Measurements from ENCODE around the gene SULF2.

Gene SULF2

DNA sequence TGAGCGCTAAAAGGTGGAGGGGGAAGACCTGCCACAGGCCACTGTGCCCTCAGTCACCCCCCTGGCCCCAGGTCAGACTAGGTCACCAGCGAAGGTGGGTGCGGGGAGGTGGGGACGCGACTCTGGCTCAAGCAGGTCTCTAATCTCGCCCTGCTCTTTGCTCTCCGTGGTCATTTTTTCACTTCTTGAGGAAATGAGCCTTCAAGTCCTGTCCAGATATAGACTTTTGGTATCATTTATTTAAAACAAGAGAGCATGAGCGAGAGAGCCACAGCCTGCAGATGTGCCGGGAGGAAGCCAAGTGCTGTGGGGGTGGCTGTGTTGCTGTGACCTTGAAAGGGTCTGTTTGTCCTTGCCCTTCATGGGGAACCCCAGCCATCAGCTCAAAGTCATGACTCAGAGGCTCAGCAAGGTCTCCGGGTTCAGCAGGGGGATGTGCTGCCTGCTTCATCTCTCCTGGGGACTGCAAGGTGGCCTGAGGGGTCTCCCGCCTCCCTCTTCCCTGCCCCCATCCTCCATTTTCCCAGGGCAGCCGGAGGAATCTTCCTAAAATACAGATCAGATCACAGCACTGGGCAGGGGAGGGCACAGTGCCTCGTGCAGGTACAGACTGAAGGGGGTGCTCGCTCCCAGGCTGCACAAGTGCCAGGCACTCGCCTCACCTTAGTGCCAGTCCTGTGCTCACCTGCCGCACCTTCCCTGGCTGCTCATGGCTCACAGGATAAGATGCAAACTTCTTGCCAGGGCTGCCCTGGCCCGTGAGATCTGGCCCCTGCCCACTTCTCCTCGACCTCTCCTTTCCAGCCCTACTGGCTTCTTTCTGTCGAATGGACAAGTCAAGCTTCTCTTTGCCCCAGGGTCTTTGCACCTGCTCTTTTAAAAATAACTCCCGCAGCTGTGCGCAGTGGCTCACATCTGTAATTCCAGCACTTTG lies 26.5 kb downstream of the SULF2 start:
- DNase-seq = no peak

- DNase-seq = no peak
Observed at GRCh38 chr20:47757145-47758035, 27.9 kb downstream of the SULF2 start.

GRCh38 chr20:47754946-47755652 lies 30.2 kb downstream of the SULF2 start:
- no peak for DNase-seq

DNA sequence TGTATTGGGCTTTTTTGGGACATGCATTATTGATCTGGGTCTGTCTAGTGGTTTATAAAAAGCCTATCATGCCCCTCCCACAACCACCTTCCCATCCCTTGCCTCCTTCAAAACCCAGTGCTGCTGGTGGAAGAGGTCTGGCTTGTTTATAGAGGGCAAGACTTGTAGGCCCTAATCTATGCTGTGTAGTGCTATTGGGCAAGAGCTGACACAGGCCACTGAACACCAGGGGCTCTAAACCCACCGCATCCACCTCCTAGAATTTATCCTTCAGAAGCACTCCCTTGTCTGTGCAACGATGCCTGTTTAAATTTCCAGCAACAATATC lies 30.9 kb downstream of the SULF2 start:
- DNase-seq = no peak

DNA sequence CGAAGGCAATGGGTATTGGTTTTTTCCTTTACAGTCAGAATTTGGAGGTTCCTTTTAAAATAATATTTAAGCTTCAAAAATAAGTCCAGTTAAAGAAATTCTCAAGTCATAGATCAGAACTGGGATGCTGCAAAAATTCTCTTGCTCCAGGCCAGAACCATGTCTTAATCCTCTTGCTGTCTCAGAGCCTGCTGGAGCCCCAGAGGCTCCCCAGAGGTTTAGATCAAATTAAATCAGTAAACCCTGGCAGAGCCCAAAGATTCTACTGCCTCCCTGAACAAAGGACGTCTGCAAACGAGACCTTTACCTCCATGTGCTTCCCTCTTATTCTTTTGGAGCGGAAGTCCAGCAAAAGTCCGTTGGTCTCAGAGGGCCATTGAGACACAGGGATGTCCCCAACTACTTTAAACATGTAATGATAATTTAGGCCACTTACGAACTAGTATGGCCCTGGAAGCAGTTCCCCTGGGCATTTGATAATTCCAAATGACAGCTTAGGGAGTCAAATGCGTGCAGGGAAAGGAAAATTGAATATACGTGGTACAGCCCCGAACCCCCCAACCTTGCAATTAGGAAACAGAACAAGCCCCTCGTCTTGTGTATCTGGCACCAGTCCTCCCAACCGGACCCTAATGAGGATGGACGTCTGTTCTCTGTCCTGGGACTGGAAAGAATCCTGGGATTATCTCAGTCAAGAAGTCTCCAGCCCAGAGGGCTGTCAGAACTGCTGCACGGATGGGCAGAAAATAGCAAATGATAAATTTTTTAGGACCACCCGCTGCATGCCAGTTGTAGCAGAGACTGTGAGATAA lies 31.5 kb downstream of the SULF2 start:
- DNase-seq = no peak

DNA sequence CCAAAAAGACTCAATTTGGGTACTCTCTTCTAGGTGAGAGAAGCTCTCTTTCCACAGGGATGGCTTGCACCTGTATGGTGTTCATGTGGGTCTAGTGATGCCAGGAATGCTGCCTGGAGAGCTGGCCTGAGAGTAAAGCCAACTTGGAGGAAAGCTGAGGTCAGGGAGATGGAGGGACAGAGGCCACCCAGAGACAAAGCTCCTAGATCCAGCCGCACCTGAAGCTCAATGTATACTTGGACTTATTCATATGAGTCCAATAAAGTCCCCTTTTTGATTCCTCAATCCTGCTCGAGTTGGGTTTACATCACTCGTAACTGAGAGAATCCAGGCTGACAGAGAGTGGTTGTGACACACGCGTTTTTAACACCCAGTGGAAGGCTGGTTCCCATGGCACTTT lies 33.8 kb downstream of the SULF2 start:
- DNase-seq = no peak

- DNase-seq = no peak
Observed at GRCh38 chr20:47749339-47749738, 35.9 kb downstream of the SULF2 start.

- peak; percentile 12 for DNase-seq
Observed at GRCh38 chr20:47748823-47749222, 36.5 kb downstream of the SULF2 start.

GRCh38 chr20:47748069-47748468 lies 37.2 kb downstream of the SULF2 start:
- DNase-seq = no peak

DNA sequence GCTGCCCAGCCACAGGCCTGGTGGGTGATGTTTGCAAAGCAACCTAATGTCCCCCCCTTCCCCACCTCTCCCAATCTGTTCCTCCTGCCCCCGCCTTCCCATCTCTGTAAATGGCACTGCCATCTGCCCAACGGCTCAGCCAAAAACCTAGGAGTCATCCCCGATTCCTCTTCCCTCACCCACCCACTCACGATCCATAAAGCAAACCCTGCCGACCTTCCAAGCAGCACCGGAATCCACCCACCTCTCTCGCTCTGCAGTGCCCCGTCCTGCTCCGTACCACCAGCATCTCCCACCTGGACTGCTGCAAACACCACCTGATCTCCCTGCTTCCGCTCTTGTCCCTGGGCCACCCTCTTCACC lies 37.6 kb downstream of the SULF2 start:
- no peak for DNase-seq

- no peak for DNase-seq
Observed at GRCh38 chr20:47744803-47745202, 40.5 kb downstream of the SULF2 start.

- DNase-seq = no peak
Observed at GRCh38 chr20:47743671-47744070, 41.6 kb downstream of the SULF2 start.

DNA sequence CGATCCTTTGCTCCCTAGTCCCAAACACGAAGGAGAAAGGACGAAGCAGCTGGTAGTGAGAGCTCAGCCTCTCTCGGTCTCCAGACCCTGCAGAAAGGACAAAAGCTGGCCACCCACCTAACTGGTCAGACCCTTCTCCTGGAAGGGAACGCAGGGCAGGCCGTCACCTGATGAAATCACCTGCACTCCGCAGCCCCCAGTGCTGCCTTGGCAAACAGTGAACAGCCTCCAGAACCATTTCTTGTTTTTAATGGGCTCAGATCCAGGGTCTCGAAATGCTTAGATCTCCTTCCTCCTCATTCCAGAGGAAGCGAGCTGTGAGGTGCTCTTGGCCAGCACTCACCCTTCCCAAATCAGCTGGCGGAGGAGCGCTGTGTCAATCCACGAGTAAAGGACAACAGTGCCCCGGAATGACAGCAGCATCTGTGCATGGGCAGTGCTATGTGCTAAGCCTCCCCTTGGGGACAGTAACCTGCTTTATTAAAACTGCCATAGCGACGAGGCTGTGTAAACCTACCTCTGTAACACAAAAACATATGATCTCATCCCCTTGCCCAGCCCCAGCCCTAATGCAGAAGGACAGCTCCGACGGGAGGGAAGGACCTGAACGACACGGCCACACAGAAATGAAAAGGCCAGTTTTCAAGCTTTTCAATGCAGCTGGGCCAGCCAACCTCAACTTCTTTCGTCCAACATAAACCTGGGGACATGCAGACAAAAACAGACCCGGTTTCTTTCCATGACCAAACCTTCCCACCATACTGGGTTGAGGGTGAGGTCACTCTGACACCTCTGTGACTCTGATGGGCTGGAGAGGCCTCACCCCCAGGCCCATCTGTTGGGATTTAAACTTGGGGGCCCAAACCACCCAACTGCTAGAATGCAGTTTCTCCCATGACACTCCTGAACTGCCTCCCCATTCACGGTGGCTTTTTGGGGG lies 43.3 kb downstream of the SULF2 start:
- peak; percentile 15 for DNase-seq

- DNase-seq = no peak
Observed at GRCh38 chr20:47740862-47741184, 44.5 kb downstream of the SULF2 start.

DNA sequence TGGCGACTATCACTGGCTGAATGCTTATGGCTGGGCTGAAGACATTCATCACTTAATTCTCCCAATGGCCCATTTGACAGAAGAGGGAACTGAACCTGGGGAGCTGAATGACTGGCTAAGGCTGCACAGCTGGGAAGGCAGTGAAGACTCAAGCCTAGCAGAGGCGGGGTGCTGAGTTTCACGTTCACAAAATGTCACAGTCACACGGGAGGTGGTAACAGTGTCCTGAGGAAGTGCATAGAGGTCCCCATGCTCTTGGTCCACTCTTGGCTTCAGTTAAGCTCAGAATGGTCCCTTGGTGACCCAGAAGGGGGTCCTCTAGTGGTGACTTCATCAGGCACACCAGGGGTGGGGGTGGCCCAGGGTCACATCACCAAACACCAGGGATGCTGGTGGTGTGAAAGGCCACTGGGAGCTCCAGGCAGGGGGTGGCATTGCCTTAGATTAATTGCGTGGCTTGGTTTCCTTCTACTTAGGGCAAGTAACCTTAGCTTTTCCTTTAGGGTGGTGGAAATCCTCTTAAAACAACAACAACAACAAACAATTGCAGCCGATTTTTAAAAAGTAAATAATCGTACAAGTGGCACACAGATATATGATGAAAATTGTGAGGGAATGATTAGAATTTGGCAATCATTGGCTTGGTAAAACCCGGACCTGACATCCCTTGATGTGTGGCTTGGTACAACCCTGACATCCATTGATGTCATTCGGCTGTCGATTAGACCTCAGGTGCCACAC lies 45.0 kb downstream of the SULF2 start:
- DNase-seq = no peak

DNA sequence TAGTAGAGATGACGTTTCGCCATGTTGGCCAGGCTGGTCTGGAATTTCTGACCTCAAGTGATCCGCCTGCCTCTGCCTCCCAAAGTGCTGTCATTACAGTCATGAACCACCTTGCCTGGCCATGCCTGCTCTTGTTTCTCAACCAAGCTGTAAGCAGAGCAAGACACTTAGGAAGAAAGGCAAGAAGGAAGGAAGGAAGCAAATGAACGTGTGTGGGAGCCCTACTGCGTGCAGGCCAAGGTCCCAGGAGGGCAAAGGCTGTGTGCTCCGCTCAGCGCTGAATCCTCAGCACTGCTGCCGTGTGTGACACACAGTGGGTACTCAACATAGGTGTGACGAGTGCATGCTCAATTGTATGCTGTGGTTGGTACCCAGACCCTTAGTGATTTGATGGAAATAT lies 47.4 kb downstream of the SULF2 start:
- no peak for DNase-seq

DNA sequence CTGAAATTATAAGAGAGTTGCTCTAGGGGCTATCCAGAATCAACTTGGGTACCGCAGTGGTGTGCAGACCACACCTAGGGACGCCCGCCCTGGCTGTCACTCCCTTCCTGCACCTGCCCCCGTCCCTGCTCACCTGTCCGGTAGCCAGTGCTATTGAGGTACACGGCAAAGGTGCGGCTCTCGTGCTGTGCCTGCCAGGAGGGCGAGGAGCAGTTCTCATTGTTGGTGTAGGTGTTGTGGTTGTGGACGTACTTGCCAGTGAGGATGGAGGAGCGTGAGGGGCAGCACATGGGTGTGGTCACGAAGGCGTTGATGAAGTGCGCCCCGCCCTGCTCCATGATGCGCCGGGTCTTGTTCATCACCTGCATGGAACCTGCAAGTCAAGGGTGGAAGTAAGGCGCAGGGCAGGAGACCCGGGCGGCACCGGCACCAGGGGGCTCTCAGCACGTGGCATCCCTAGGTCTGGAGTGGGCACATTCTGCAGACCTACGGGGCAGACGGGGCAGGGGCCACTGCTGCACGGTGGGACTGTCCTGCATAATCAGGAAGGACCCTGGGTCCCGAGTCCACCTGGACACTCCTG lies 48.6 kb downstream of the SULF2 start:
- DNase-seq = no peak

DNA sequence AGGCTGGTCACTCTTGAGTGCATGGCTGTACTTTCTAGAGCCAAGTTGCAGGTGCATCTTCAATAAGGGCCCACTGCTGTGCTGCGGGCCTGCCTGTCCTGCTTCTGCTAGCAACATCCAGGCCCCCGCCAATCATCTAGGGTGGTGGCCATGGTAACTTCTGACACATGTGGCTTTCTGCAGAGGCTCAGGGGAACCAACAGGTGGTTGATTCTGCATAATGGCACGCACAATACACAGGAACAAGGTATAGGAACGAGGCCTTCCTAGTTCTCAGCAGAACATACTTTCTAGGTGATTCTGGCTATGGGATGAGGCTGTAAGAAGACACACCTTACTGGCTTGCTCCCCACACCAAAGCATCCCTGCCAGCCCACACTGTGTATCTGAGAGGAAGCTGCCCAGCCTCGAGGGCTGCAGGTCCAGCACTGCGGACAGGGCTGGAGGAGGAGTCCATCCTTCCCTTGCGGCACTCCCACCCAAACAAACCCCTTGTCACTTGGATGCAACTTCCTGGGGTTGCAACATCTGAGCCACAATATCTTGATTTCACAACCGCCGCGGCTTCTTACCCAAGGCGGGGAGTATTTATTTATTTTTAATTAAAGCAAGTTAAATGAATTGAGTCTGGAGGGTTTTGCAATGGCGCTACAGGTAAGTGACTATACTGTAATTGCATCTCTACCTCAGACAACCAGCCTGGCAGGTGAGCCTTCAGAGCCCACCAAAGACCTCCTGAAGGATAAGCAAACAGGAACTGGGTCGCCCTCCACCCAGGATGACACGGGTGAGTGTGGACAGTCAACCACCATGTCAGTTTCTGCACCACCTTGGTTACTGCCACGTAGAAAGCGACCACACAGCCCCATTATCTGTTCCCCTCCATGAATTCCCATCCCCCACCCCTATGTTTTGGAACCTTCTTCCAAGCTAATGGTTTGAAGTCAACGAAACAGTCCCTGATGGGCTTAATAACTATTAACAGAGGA lies 49.6 kb downstream of the SULF2 start:
- DNase-seq = no peak

DNA sequence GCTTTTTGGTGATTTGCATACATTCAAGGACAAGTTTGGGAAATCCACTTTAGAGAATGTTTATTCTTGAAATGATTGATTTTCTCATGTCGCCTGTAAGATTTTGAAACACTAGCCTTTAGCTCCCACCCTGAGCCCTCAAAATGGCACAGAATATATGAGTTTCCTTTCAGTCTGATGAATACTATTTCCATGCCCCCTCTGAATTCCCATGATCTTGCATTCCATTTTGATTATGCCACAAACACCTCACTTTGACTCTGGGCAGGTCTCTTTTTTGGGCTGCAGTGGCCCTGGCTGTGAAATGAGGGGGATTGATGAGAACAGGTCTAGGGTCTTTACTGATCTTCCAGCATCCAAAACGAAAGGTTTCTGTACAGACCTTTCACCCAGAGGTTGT lies 50.4 kb downstream of the SULF2 start:
- no peak for DNase-seq
